H9 (cell line): ENCODE measurements around the gene TCERG1L. TPM values are rescaled to one million over a fixed set of nuclear protein-coding genes. Genes with fewer than 3 reads are reported as not detected.
"Not testable (repeated sequence)": the region's sequence is repeated elsewhere in the genome, so short reads cannot be mapped to it uniquely, and the experiment has no call there.

Experiments used
- DNase-seq: peaks from one replicate; pipeline ENCODE4 v3.0.0-alpha.2; 2017
- H2AFZ ChIP-seq: one replicate; pipeline ENCODE4 v1.6.1; 2013; ENCODE audit warnings: mild to moderate bottlenecking, low read length, control low read depth, moderate library complexity
- H2AK5ac ChIP-seq: 2 replicates; pipeline ENCODE4 v1.6.1; 2013; ENCODE audit warnings: low read length, control low read depth, mixed read lengths; ENCODE audit not compliant: insufficient read length
- H2BK120ac ChIP-seq: one replicate; pipeline ENCODE4 v1.6.1; 2013; ENCODE audit warnings: low read depth, mild to moderate bottlenecking, low read length, control low read depth, inconsistent platforms; ENCODE audit not compliant: poor library complexity, severe bottlenecking
- H2BK12ac ChIP-seq: 2 replicates; pipeline ENCODE4 v1.6.1; 2013; ENCODE audit warnings: low read length, control low read depth, mixed read lengths, low read depth; ENCODE audit not compliant: insufficient read length
- H2BK15ac ChIP-seq: 2 replicates; pipeline ENCODE4 v1.6.1; 2013; ENCODE audit warnings: low read depth, low read length, control low read depth
- H2BK20ac ChIP-seq: one replicate; pipeline ENCODE4 v1.6.1; 2013; ENCODE audit warnings: low read depth, mild to moderate bottlenecking, low read length, control low read depth, inconsistent platforms; ENCODE audit not compliant: poor library complexity, severe bottlenecking
- H2BK5ac ChIP-seq: 2 replicates; pipeline ENCODE4 v1.6.1; 2013; ENCODE audit warnings: low read length, control low read depth, mixed read lengths; ENCODE audit not compliant: insufficient read length
- H3K14ac ChIP-seq: 2 replicates; pipeline ENCODE4 v1.6.1; 2013; ENCODE audit warnings: low read length, control low read depth; ENCODE audit not compliant: insufficient read depth
- H3K18ac ChIP-seq: 2 replicates; pipeline ENCODE4 v1.6.1; 2013; ENCODE audit warnings: low read depth, mild to moderate bottlenecking, mixed read lengths, low read length, control low read depth; ENCODE audit not compliant: insufficient read length
- H3K23ac ChIP-seq: 2 replicates; pipeline ENCODE4 v1.6.1; 2013; ENCODE audit warnings: low read length, control low read depth, mixed read lengths, low read depth; ENCODE audit not compliant: insufficient read length
- H3K23me2 ChIP-seq: 2 replicates; pipeline ENCODE4 v1.6.1; 2013; ENCODE audit warnings: low read depth, mild to moderate bottlenecking, mixed read lengths, low read length, control low read depth; ENCODE audit not compliant: insufficient read length, poor library complexity, severe bottlenecking
- H3K27ac ChIP-seq: 2 replicates; pipeline ENCODE4 v1.5.1; 2013; ENCODE audit warnings: low read length, control low read depth, mixed read lengths, low read depth; ENCODE audit not compliant: insufficient read length
- H3K27me3 ChIP-seq: 2 replicates; pipeline ENCODE4 v1.6.1; 2013; ENCODE audit warnings: low read length, control low read depth, inconsistent platforms; ENCODE audit not compliant: insufficient read depth
- H3K4ac ChIP-seq: 2 replicates; pipeline ENCODE4 v1.6.1; 2013; ENCODE audit warnings: low read depth, mild to moderate bottlenecking, control low read depth, inconsistent platforms, low read length, moderate library complexity
- H3K4me1 ChIP-seq: 2 replicates; pipeline ENCODE4 v1.6.1; 2013; ENCODE audit warnings: low read length, control low read depth, inconsistent platforms; ENCODE audit not compliant: insufficient read depth
- H3K4me2 ChIP-seq: 2 replicates; pipeline ENCODE4 v1.6.1; 2013; ENCODE audit warnings: low read length, control low read depth, mixed read lengths; ENCODE audit not compliant: insufficient read length, insufficient read depth
- H3K56ac ChIP-seq: 2 replicates; pipeline ENCODE4 v1.6.1; 2013; ENCODE audit warnings: low read depth, mild to moderate bottlenecking, mixed read lengths, low read length, control low read depth; ENCODE audit not compliant: insufficient read length
- H3K79me1 ChIP-seq: 2 replicates; pipeline ENCODE4 v1.6.1; 2013; ENCODE audit warnings: low read depth, mild to moderate bottlenecking, moderate library complexity, low read length, control low read depth, inconsistent platforms; ENCODE audit not compliant: insufficient read depth, poor library complexity, severe bottlenecking
- H3K79me2 ChIP-seq: 2 replicates; pipeline ENCODE4 v1.6.1; 2013; ENCODE audit warnings: low read length, control low read depth, inconsistent platforms; ENCODE audit not compliant: insufficient read depth
- H3K9ac ChIP-seq: 2 replicates; pipeline ENCODE4 v1.6.1; 2013; ENCODE audit warnings: low read length, control low read depth, mixed read lengths; ENCODE audit not compliant: insufficient read length; ENCODE audit errors: extremely low read depth
- H3K9me3 ChIP-seq: one replicate; pipeline ENCODE4 v1.6.1; 2013; ENCODE audit warnings: low read depth, low read length, inconsistent platforms; ENCODE audit not compliant: control insufficient read depth
- H3T11ph ChIP-seq: one replicate; pipeline ENCODE4 v1.6.1; 2013; ENCODE audit warnings: mild to moderate bottlenecking, low read length, control low read depth, inconsistent platforms
- H4K20me1 ChIP-seq: one replicate; pipeline ENCODE4 v1.6.1; 2013; ENCODE audit not compliant: control insufficient read depth, insufficient read length, insufficient read depth
- H4K5ac ChIP-seq: 2 replicates; pipeline ENCODE4 v1.6.1; 2013; ENCODE audit warnings: low read depth, mild to moderate bottlenecking, mixed read lengths, low read length, control low read depth; ENCODE audit not compliant: insufficient read length
- H4K8ac ChIP-seq: replicated peaks from 2 replicates; pipeline ENCODE4 v1.6.1; 2013; ENCODE audit warnings: low read length, control low read depth, mixed read lengths, low read depth; ENCODE audit not compliant: insufficient read length
- H4K91ac ChIP-seq: 2 replicates; pipeline ENCODE4 v1.6.1; 2013; ENCODE audit warnings: low read depth, mild to moderate bottlenecking, moderate library complexity, mixed read lengths, low read length, control low read depth; ENCODE audit not compliant: insufficient read length
- H3K27ac Mint-ChIP-seq, 3 experiments: 2 replicates in 2 of 3; 3 replicates in 1 of 3; pipeline ENCODE4 v1.8.0; 2020 to 2021; ENCODE audit warnings: mixed read lengths in 3 of 3, mild to moderate bottlenecking in 1 of 3, moderate library complexity in 1 of 3
- H3K27me3 Mint-ChIP-seq: 2 replicates; pipeline ENCODE4 v1.8.0; 2021; ENCODE audit warnings: low read depth, mild to moderate bottlenecking, moderate library complexity, mixed read lengths
- H3K36me3 Mint-ChIP-seq, 3 experiments: 2 replicates in 2 of 3; 3 replicates in 1 of 3; pipeline ENCODE4 v1.8.0; 2020 to 2021; ENCODE audit warnings: low read depth in 3 of 3, mixed read lengths in 3 of 3; ENCODE audit not compliant: insufficient read depth in 1 of 3
- H3K4me1 Mint-ChIP-seq, 2 experiments: 2 replicates each; pipeline ENCODE4 v1.8.0; 2020; ENCODE audit warnings: mixed read lengths in 2 of 2
- H3K4me3 Mint-ChIP-seq, 2 experiments: 2 replicates in 1 of 2; 3 replicates in 1 of 2; pipeline ENCODE4 v1.8.0; 2020 to 2021; ENCODE audit warnings: mild to moderate bottlenecking in 2 of 2, mixed read lengths in 2 of 2, moderate library complexity in 1 of 2
- H3K9me3 Mint-ChIP-seq, 2 experiments: 2 replicates in 1 of 2; 3 replicates in 1 of 2; pipeline ENCODE4 v1.8.0; 2020; ENCODE audit warnings: mild to moderate bottlenecking in 2 of 2, mixed read lengths in 2 of 2, moderate library complexity in 1 of 2
- CTCF ChIP-seq: fragments of 200-600 bp; sonication (generic); conservative IDR thresholded peaks from 3 replicates; pipeline ENCODE4 v1.8.0; 2021; ENCODE audit warnings: antibody characterized with exemption, mild to moderate bottlenecking
- WGBS: extraction: QIAGEN DNeasy Blood & Tissue Kit; methylation state at CpG from one replicate; pipeline ENCODE4 v1.1.7; 2013; ENCODE audit warnings: missing lambda C conversion rate, low lambda C conversion rate, mixed read lengths; ENCODE audit not compliant: insufficient read length; ENCODE audit errors: extremely low coverage; 5-methylcytosine and 5-hydroxymethylcytosine counted together
- total RNA-seq: library from RNA; stranded (reverse); gene quantifications from 2 replicates; pipeline ENCODE4 v1.2.1, GENCODE V29; 2021

TCERG1L gene
- total RNA-seq, 1 experiment from 2014 or later = 3.3 TPM

- no peak overlapping the region for H2BK20ac ChIP-seq
- H3K79me1 ChIP-seq = no peaks in the 10 kb centered on the region
- H3K9me3 ChIP-seq = no peaks in the 10 kb centered on the region
- Mint-ChIP-seq H3K36me3 (peaks cover 0 to 2% (median 0%) of the 10 kb centered on the region in 3 experiments; a peak in 2 of 7 replicates), H3K4me3 (no peak overlapping the region), H3K27me3 (peaks cover 2% of the 10 kb centered on the region; the same call in 1 of the 2 replicates), H3K4me1 (peaks cover 7 to 11% of the 10 kb centered on the region in 2 experiments), H3K27ac (no peak overlapping the region; a peak in 1 of 7 replicates), H3K9me3 (peaks cover 0 to 2% of the 10 kb centered on the region in 2 experiments; a peak in 1 of 5 replicates)
- H2BK15ac ChIP-seq = no peak overlapping the region
- no peaks in the 10 kb centered on the region for H4K20me1 ChIP-seq
- no peak overlapping the region for H4K91ac ChIP-seq
- H3K4me1 ChIP-seq = no peaks in the 10 kb centered on the region
- no peak overlapping the region for H2BK120ac ChIP-seq
- no peak overlapping the region for H3T11ph ChIP-seq
- no peaks in the 10 kb centered on the region for H3K23me2 ChIP-seq
- DNase-seq = no peak
- no peak overlapping the region for H4K5ac ChIP-seq
- H3K23ac ChIP-seq = no peak overlapping the region
- no peak overlapping the region for H3K27ac ChIP-seq
- WGBS = no CpG with 5 or more reads among the region's 8 CpGs
- H3K9ac ChIP-seq = no peak overlapping the region
- TF ChIP-seq CTCF = no peak
- no peak overlapping the region for H2BK12ac ChIP-seq
- no peak overlapping the region for H2BK5ac ChIP-seq
- H4K8ac ChIP-seq = no peak overlapping the region
- H3K56ac ChIP-seq = no peak overlapping the region
- no peak overlapping the region for H3K4me2 ChIP-seq
- no peaks in the 10 kb centered on the region; the same call in 1 of the 2 replicates for H3K27me3 ChIP-seq
- H3K18ac ChIP-seq = no peak overlapping the region
- H2AFZ ChIP-seq = no peak overlapping the region
- no peak overlapping the region for H2AK5ac ChIP-seq
- no peaks in the 10 kb centered on the region for H3K79me2 ChIP-seq
- no peak overlapping the region; the same call in 1 of the 2 replicates for H3K14ac ChIP-seq
- H3K4ac ChIP-seq = no peak overlapping the region
Measured at GRCh38 chr10:131079314-131079713, 232.2 kb downstream of the TCERG1L start.

GRCh38 chr10:131078882-131079280, 232.6 kb downstream of the TCERG1L start:
- not testable (repeated sequence) for H3K79me1 ChIP-seq, H3K9me3 Mint-ChIP-seq, H2AFZ ChIP-seq, DNase-seq, H4K20me1 ChIP-seq, H2BK120ac ChIP-seq, H3K18ac ChIP-seq, H4K91ac ChIP-seq, H3K9ac ChIP-seq, H2BK15ac ChIP-seq, H3K79me2 ChIP-seq, H3K36me3 Mint-ChIP-seq, H3K14ac ChIP-seq, H2BK12ac ChIP-seq, H3K27ac ChIP-seq, H3K4me1 Mint-ChIP-seq, H3K4me3 Mint-ChIP-seq, H3K4me2 ChIP-seq, H2BK20ac ChIP-seq, H3K23me2 ChIP-seq, H3T11ph ChIP-seq, H3K4ac ChIP-seq, H2BK5ac ChIP-seq, H3K4me1 ChIP-seq, H3K56ac ChIP-seq, H4K5ac ChIP-seq, H3K27ac Mint-ChIP-seq, H3K23ac ChIP-seq, H4K8ac ChIP-seq, H3K27me3 Mint-ChIP-seq, H3K9me3 ChIP-seq, H3K27me3 ChIP-seq, H2AK5ac ChIP-seq
- no CpG with 5 or more reads among the region's 19 CpGs for WGBS
